ENCODE results near the gene BRDT. TPM values are rescaled to one million over a fixed set of nuclear protein-coding genes. Genes with fewer than 3 reads are reported as not detected.
"Not testable (repeated sequence)": the region's sequence is repeated elsewhere in the genome, so short reads cannot be mapped to it uniquely, and the experiment has no call there.

BRDT gene
- total RNA-seq, 4 donors from 2014 or later = not detected

- Histone ChIP-seq H3K36me3 (no peaks in the 10 kb centered on the region), H3K4me1 (no peaks in the 10 kb centered on the region), H3K27ac (no peak overlapping the region), H3K9me3 (no peaks in the 10 kb centered on the region), H3K27me3 (no peaks in the 10 kb centered on the region), H3K4me3 (no peak overlapping the region)
- TF ChIP-seq EP300 (IDR thresholded peaks at IDR 0.05) (no peak), CTCF (IDR thresholded peaks at IDR 0.05) (no peak), POLR2AphosphoS5 (IDR thresholded peaks at IDR 0.05) (no peak), POLR2A (IDR thresholded peaks at IDR 0.05) (no peak)
- no peak for DNase-seq (ENCODE audit: low spot score in 2 of 2)
These were observed 54.9 kb downstream of the BRDT start for GRCh38 chr1:92004129-92004528.

GRCh38 chr1:92013923-92014322 is 64.7 kb downstream of the BRDT start:
- Histone ChIP-seq H3K4me3 (no peak overlapping the region), H3K4me1 (no peaks in the 10 kb centered on the region), H3K27me3 (no peaks in the 10 kb centered on the region), H3K9me3 (no peaks in the 10 kb centered on the region), H3K36me3 (no peaks in the 10 kb centered on the region), H3K27ac (no peak overlapping the region)
- DNase-seq (ENCODE audit: low spot score in 2 of 2) = no peak
- TF ChIP-seq POLR2A (IDR thresholded peaks at IDR 0.05) (no peak), EP300 (IDR thresholded peaks at IDR 0.05) (no peak), CTCF (IDR thresholded peaks at IDR 0.05) (no peak), POLR2AphosphoS5 (IDR thresholded peaks at IDR 0.05) (no peak)

- Histone ChIP-seq H3K4me1 (no peaks in the 10 kb centered on the region), H3K9me3 (no peaks in the 10 kb centered on the region), H3K36me3 (no peaks in the 10 kb centered on the region), H3K27me3 (peaks cover 5% of the 10 kb centered on the region), H3K27ac (no peak overlapping the region), H3K4me3 (no peak overlapping the region)
- no peak for DNase-seq (ENCODE audit: low spot score in 2 of 2)
- 89% methylated on average over 5 of the region's 5 CpGs for WGBS
- TF ChIP-seq CTCF (IDR thresholded peaks at IDR 0.05) (no peak), POLR2AphosphoS5 (IDR thresholded peaks at IDR 0.05) (no peak)
These were observed 67.6 kb downstream of the BRDT start for GRCh38 chr1:92016720-92017316.

GRCh38 chr1:92017656-92018055 is 68.5 kb downstream of the BRDT start:
- no peak for TF ChIP-seq POLR2A (IDR thresholded peaks at IDR 0.05)
- DNase-seq (ENCODE audit: low spot score in 2 of 2) = no peak
- 56% methylated on average over 2 of the region's 2 CpGs for WGBS
- no peak overlapping the region for H3K4me3 ChIP-seq
- H3K4me1 ChIP-seq = no peaks in the 10 kb centered on the region
- H3K36me3 ChIP-seq = no peaks in the 10 kb centered on the region
- no peak overlapping the region for H3K27ac ChIP-seq
- H3K9me3 ChIP-seq = no peaks in the 10 kb centered on the region
- peaks cover 8% of the 10 kb centered on the region for H3K27me3 ChIP-seq

GRCh38 chr1:92026042-92026441 is 76.8 kb downstream of the BRDT start:
- not testable (repeated sequence) for H3K27ac ChIP-seq; H3K4me3 ChIP-seq; H3K9me3 ChIP-seq; H3K4me1 ChIP-seq; H3K36me3 ChIP-seq; DNase-seq (ENCODE audit: low spot score in 2 of 2)
- 83% methylated on average over 1 of the region's 29 CpGs for WGBS
- H3K27me3 ChIP-seq = peaks cover 22% of the 10 kb centered on the region

- H3K4me1 ChIP-seq = peaks cover 4% of the 10 kb centered on the region
- H3K9me3 ChIP-seq = no peaks in the 10 kb centered on the region
- no peak for TF ChIP-seq EP300 (IDR thresholded peaks at IDR 0.05)
- no peak for TF ChIP-seq POLR2A (IDR thresholded peaks at IDR 0.05)
- TF ChIP-seq POLR2AphosphoS5 (IDR thresholded peaks at IDR 0.05) = no peak
- TF ChIP-seq CTCF (IDR thresholded peaks at IDR 0.05) = no peak
- DNase-seq (ENCODE audit: low spot score in 2 of 2) = no peak
- peaks cover 22% of the 10 kb centered on the region for H3K27me3 ChIP-seq
- no peak overlapping the region for H3K27ac ChIP-seq
- 87% methylated on average over 9 of the region's 9 CpGs for WGBS
- H3K4me3 ChIP-seq = no peak overlapping the region
- H3K36me3 ChIP-seq = no peaks in the 10 kb centered on the region
These were observed 77.6 kb downstream of the BRDT start for GRCh38 chr1:92026806-92027205.

Data from suprapubic skin (tissue), 4 donors.